Testis (tissue), 2 donors: Measurements from ENCODE around the gene GORAB.

Experiments used
- POLR2A ChIP-seq: fragments of 450-650 bp; IDR thresholded peaks from one replicate; pipeline ENCODE4 v1.6.1; 2017; ENCODE audit warnings: antibody characterized with exemption, mild to moderate bottlenecking, moderate library complexity
- TF ChIP-seq, protein P1 (sequence below), 3 experiments: fragments of 450-650 bp in 2 of 3; fragments of 200-600 bp in 1 of 3; sonication (generic) in 1 of 3; IDR thresholded peaks; one replicate each; pipeline ENCODE4 v1.5.1; 2016 to 2019; ENCODE audit warnings: antibody characterized with exemption in 3 of 3, mild to moderate bottlenecking in 2 of 3, moderate library complexity in 1 of 3

DNA sequence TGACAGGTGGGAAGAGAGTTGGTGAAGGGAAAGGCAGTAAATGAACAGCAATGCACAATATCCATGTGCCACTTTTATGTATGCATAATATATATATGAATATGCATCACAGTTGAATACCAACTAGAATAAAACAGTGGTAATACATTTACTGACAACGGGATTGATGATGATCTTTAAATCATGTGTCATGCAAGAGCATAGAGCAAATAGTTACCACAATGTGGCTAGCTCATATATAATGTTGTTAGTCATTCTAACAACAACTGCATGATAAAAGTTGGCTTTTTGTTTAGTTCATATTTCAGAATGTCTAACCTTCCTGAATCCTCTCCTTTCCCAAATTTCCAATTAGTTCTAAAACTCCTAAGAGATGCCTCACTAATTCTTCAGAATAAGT lies 46.4 kb downstream of the GORAB start:
- TF ChIP-seq, protein P1, sequence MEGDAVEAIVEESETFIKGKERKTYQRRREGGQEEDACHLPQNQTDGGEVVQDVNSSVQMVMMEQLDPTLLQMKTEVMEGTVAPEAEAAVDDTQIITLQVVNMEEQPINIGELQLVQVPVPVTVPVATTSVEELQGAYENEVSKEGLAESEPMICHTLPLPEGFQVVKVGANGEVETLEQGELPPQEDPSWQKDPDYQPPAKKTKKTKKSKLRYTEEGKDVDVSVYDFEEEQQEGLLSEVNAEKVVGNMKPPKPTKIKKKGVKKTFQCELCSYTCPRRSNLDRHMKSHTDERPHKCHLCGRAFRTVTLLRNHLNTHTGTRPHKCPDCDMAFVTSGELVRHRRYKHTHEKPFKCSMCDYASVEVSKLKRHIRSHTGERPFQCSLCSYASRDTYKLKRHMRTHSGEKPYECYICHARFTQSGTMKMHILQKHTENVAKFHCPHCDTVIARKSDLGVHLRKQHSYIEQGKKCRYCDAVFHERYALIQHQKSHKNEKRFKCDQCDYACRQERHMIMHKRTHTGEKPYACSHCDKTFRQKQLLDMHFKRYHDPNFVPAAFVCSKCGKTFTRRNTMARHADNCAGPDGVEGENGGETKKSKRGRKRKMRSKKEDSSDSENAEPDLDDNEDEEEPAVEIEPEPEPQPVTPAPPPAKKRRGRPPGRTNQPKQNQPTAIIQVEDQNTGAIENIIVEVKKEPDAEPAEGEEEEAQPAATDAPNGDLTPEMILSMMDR (IDR thresholded peaks at IDR 0.05), result no peak
- TF ChIP-seq POLR2A, result no peak
